ENCODE results near the gene FGF23. TPM values are rescaled to one million over a fixed set of nuclear protein-coding genes. Genes with fewer than 3 reads are reported as not detected.

Gene FGF23
- total RNA-seq, 1 experiment from 2014 or later, result not detected

- intact Hi-C loops (cut with micrococcal nuclease), result no loop called here
- H3K79me2 ChIP-seq (ENCODE audit: insufficient read depth, low read length), result no peaks in the 10 kb centered on the region
- H3K9me2 ChIP-seq (ENCODE audit: insufficient read depth), result no peaks in the 10 kb centered on the region
- no peak overlapping the region for H3K4me3 ChIP-seq (replicated peaks in 1 of 2; ENCODE audit: low read depth in 1 of 2, low read length in 2 of 2)
- RAD21 ChIA-PET (ENCODE audit: low non-redundant PET in 1 of 2, low total read pairs in 2 of 2, uncharacterized antibody in 2 of 2, unreplicated experiment in 2 of 2), result no interaction called here
- DNase-seq (ENCODE audit: low read depth, low spot score) (no peak), ATAC-seq (no peak)
- peaks cover 38% of the 10 kb centered on the region for H3K27me3 ChIP-seq (ENCODE audit: insufficient read depth, low read length)
- H3K4me2 ChIP-seq (ENCODE audit: low read length), result no peak overlapping the region
- H3K9me3 ChIP-seq (ENCODE audit: control insufficient read depth in 1 of 2, insufficient read depth in 1 of 2, low read depth in 1 of 2, low read length in 2 of 2), result no peaks in the 10 kb centered on the region
- H3K9ac ChIP-seq (ENCODE audit: low read length), result no peak overlapping the region
- no peaks in the 10 kb centered on the region for H3K4me1 ChIP-seq (ENCODE audit: control insufficient read depth in 1 of 2, insufficient read depth in 2 of 2, low read length in 2 of 2)
- no peaks in the 10 kb centered on the region for H3K36me3 ChIP-seq (ENCODE audit: control insufficient read depth in 1 of 2, insufficient read depth in 2 of 2, low read length in 2 of 2)
- H4K20me1 ChIP-seq (ENCODE audit: insufficient read depth), result no peaks in the 10 kb centered on the region
- BruUV-seq (replicated peaks), result no TSS peak
- TF ChIP-seq MAX (IDR thresholded peaks at IDR 0.05) (no peak), REST (IDR thresholded peaks at IDR 0.05; ENCODE audit: low read depth) (no peak)
- CTCF ChIA-PET, result no interaction called here
- no peak overlapping the region for H2AFZ ChIP-seq (ENCODE audit: low read depth, low read length, poor library complexity, severe bottlenecking)
- no peak overlapping the region for H3K27ac ChIP-seq (ENCODE audit: low read depth, low read length)
- POLR2A ChIA-PET, result no interaction called here
Observed at GRCh38 chr12:4393211-4393610, 13.7 kb upstream of the FGF23 start.

- Histone ChIP-seq H3K36me3 (ENCODE audit: control insufficient read depth in 1 of 2, insufficient read depth in 2 of 2, low read length in 2 of 2) (no peaks in the 10 kb centered on the region), H3K9me2 (ENCODE audit: insufficient read depth) (no peaks in the 10 kb centered on the region), H3K4me3 (replicated peaks in 1 of 2; ENCODE audit: low read depth in 1 of 2, low read length in 2 of 2) (no peak overlapping the region), H3K9ac (ENCODE audit: low read length) (no peak overlapping the region), H4K20me1 (ENCODE audit: insufficient read depth) (no peaks in the 10 kb centered on the region), H3K9me3 (ENCODE audit: control insufficient read depth in 1 of 2, insufficient read depth in 1 of 2, low read depth in 1 of 2, low read length in 2 of 2) (no peaks in the 10 kb centered on the region), H2AFZ (ENCODE audit: low read depth, low read length, poor library complexity, severe bottlenecking) (no peak overlapping the region), H3K4me2 (ENCODE audit: low read length) (no peak overlapping the region), H3K27me3 (ENCODE audit: insufficient read depth, low read length) (peaks cover 36% of the 10 kb centered on the region), H3K79me2 (ENCODE audit: insufficient read depth, low read length) (no peaks in the 10 kb centered on the region), H3K4me1 (ENCODE audit: control insufficient read depth in 1 of 2, insufficient read depth in 2 of 2, low read length in 2 of 2) (no peaks in the 10 kb centered on the region), H3K27ac (ENCODE audit: low read depth, low read length) (no peak overlapping the region)
- ChIA-PET CTCF (no interaction called here), POLR2A (no interaction called here), RAD21 (ENCODE audit: low non-redundant PET in 1 of 2, low total read pairs in 2 of 2, uncharacterized antibody in 2 of 2, unreplicated experiment in 2 of 2) (no interaction called here)
- no peak for ATAC-seq
- BruUV-seq (replicated peaks), result no TSS peak
- no peak for DNase-seq (ENCODE audit: low read depth, low spot score)
- intact Hi-C loops (cut with micrococcal nuclease), result no loop called here
- no peak for TF ChIP-seq ELF1 (IDR thresholded peaks at IDR 0.05; ENCODE audit: borderline replicate concordance, low read depth)
- TF ChIP-seq YY1 (IDR thresholded peaks at IDR 0.05; ENCODE audit: extremely low read depth, insufficient replicate concordance, low read depth, low read length), result no peak
- no peak for TF ChIP-seq EGR1 (IDR thresholded peaks at IDR 0.05; ENCODE audit: low read depth)
- no peak for TF ChIP-seq REST (IDR thresholded peaks at IDR 0.05; ENCODE audit: low read depth)
- no peak for TF ChIP-seq POLR2AphosphoS5 (IDR thresholded peaks at IDR 0.05; ENCODE audit: low read depth, low read length)
- no peak for TF ChIP-seq POLR2A (IDR thresholded peaks at IDR 0.05; ENCODE audit: borderline replicate concordance, extremely low read depth, insufficient read depth, insufficient read length)
Observed at GRCh38 chr12:4392223-4392742, 12.8 kb upstream of the FGF23 start.
